GM18508 (cell line): ENCODE results near the gene DFFA.
"Not testable (repeated sequence)": the region's sequence is repeated elsewhere in the genome, so short reads cannot be mapped to it uniquely, and the experiment has no call there.

ENCODE experiments used
- ATAC-seq: cut with Tn5 transposase; IDR thresholded peaks from one replicate; pipeline ENCODE4 v1.9.1; 2021; ENCODE audit warnings: moderate number of reproducible peaks; ENCODE audit not compliant: insufficient read depth, unreplicated experiment

The DFFA gene

DNA sequence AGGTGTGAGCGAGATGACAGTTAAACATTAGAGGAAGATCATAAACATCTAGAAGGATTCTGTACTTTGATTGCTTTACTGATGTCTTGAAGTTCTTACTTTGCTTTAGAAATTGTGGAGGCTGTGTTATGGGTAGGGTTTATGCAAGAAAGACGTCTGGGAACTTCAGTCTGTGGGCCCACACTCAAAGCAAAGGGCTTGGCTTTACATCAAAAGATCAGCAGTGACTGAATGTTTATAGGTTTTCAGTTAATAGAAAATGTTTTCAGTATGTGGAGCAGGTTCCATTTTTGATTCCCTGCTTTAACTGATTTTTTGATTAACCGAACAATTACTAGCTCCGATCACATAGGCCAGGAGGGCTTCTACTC, 34.3 kb upstream of the DFFA start:
- no peak for ATAC-seq

DNA sequence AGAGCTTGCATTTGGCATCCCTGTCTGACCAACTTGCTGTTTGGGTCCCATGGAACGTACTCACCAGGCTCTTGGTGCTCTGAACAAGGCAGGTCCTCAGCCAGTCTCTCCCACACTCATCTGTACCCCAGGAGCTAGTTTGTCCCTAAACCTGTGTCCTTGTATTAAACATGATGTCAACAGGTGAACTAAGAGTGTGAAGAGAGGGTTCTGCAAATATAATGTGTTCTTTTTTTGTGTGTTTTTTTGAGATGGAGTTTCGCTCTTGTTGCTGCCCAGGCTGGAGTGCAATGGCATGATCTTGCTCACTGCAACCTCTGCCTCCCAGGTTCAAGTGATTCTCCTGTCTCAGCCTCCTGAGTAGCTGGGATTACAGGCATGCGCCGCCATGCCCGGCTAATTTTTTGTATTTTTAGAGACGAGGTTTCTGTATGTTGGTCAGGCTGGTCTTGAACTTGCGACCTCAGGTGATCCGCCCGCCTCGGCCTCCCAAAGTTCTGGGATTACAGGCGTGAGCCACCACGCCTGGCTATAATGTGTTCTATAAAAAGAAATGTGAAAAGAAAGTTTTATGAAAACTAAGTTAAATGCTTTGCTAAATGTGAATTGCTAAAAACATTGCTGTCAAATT, 33.8 kb upstream of the DFFA start:
- ATAC-seq, result not testable (repeated sequence)

DNA sequence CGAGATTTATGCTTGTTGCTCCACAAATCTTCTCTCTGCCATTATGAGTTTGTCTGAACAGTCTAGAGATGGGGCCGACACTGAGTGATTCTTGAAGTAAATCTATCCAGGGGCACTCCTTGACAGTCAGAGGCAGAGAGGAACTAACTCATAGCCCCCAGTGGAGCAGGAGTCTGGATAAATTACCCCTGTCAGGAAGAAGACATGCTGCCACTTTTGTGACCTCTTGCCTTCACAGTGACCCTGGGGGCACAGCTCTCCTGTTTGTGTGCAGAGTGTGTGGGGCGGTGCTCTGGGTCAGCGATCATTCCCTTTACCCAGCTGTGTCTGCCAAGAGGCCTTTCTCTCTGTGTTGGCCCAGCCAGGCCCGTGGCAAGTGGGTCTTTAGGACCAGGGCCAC, 31.9 kb upstream of the DFFA start:
- no peak for ATAC-seq

DNA sequence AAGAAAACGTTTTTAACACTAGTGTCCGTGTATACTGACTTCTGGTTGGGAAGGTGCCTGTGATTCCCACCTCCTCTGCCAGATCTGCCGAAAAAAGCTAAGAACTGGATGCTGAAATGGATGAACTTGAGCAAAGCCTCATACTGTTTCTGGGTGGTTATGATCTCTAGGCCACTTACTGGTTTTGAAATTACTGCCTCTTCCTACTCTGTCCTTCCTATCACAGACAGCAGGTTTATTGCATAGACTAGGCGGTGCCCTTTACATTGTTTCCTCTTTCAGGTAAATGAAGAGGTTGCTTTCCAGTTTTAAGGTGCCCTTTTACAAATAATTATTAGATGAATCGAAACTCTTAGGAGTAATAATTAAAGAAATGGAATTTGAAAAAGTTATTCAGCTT, 29.9 kb upstream of the DFFA start:
- ATAC-seq, result no peak

DNA sequence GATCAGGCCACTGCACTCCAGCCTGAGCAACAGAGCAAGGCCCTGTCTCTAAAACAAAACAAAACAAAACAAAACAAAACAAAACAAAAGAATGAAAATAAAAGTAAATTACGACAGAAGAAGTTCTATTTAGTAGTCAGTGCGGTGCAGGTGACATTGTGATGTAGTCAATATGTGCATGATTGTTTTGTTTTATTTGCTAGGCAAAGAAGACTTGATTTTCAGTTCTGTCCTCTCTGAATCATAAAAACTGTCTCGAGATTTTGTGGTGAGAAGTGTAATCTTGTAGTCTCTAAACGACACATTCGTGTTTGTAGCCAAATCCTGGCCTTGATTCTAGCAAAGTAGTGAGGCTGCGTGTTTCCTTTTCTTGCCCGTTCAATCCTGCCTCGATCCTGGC, 25.9 kb upstream of the DFFA start:
- ATAC-seq, result no peak

DNA sequence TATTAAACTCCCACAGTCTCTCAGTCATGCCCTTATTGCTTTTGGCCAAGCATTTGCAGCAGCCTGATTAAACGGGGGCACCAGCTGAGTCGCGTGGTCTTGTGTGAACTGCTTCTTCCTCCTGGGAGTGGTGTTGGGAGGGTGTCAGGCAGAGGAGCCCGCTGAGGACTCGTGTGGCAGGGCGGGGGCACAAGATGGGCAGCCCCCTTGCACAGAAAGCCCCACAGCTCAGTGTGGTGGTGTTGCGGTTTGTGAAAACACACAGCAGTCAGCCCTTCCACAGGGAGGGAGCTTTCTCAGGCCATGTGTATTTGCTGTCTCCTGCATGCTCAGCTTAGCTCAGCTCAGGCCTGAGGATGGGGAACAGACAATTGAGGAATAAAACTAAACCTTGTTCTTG, 24.8 kb upstream of the DFFA start:
- ATAC-seq, result no peak

DNA sequence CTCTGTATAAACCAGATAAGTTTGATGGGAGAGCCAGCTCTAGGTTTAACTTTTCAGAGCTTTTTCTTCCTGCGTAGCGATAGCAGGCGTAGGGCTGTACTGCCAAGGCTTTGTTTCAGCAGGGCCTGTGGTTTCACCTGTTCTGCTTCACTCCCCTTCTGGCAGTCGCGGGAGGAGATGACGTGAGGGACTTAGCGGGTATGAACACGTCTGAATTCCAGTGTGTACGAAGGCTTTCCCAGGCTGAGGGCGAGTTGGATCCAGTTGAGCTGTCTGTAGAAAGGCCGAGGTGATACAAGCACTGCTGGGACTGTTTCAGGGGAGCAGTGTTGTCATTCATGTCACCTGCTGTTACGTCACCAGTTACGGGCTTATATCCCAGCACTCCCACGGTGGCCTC, 23.6 kb upstream of the DFFA start:
- ATAC-seq, result no peak

DNA sequence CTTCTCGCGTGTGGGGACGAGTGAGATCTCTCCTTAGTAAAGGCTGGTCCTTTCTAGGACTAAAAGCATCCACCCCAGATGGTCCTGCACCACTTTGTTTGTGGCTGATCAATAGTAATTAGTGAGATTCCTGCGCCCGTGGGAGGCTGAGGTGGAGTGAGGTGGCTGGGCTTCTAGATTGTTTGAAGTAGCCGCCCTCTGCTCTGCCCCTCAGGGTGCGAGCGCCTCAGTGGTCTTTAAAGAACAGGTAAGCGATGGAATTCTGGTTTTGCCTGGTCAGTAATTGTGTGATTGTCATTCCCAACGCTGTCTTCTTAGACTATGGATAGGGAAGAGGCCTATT, 23.1 kb upstream of the DFFA start:
- no peak for ATAC-seq

DNA sequence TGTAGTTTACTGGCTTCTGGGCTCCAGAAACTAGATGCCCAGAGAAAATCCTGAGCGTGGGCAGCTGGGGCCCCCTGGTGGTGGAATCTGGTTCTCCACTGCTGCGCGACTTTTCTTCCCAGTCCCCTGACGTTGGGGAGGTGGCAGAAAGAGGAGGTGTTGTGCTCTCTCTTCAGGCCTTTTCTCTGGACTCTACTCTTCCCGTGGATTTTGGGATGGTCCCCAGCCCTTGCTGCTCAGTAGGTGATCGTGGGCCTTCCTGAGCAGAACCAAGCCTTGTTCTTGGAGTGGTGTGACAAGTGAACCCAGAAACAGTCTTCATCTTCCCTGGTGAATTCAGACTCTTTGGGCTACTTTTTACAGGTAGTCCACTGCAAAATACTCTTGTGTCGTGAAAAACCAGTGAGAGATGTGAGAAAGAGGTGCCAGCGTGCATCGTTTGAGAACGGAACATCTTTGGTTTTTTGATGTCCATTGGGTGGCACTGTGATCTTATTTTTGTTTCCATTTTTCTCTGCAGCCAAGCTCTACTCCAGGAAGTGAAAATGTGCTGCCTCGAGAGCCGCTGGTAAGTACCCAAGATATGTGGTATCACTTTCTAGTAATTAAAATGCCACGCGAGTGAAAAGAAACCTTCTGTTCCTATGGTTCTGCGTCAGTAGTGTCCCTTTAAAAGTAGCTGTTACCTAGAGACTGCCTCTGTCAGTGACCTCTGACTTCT, 22.6 kb upstream of the DFFA start:
- peak; percentile 69 for ATAC-seq

DNA sequence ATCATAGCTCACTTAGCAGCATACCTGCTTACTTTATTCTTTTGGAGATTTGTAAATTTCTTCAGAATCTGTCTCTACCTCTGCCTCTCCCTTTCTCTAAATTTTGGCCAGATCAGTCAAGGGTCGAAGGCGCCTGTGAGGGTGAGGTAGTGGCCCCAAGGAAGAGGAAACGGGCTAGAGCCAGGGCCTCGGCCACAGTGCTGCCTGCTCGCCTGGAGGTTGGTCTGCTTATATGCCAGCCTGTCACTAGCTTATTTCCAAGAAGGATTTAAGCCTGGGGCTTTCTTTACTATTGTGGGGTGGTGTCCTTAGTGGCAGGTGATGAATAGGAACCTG, 22.1 kb upstream of the DFFA start:
- no peak for ATAC-seq

DNA sequence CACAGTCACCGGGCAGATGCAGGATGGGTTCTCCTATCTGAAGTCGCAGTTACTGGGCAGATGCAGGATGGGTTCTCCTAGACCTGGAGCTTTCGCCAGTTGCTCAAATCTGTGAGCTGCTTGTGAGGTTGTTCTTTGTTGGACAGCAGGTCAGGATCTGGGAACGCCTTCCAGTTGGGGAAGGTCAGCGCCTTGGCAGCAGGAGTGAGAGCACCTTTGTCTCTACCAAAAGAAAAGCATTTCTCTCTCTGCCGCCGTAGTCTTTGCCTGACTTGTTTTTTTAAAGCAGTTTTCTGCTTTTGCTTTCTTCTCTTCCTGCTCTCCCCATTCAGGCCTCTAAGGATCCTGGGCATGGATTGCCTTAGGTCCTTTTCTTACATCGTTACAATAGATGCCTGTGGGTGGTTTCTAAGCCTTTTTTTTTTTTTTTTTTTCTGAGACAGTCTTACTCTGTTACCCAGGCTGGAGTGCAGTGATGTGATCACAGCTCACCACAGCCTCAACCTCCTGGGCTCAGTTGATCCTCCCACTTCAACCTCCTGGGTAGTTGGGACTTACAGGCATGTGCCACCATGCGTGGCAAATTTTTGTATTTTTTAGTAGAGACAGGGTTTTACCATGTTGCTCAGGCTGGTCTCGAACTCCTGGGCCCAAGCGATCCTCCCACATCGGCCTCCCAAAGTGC, 18.1 kb upstream of the DFFA start:
- ATAC-seq, result no peak

DNA sequence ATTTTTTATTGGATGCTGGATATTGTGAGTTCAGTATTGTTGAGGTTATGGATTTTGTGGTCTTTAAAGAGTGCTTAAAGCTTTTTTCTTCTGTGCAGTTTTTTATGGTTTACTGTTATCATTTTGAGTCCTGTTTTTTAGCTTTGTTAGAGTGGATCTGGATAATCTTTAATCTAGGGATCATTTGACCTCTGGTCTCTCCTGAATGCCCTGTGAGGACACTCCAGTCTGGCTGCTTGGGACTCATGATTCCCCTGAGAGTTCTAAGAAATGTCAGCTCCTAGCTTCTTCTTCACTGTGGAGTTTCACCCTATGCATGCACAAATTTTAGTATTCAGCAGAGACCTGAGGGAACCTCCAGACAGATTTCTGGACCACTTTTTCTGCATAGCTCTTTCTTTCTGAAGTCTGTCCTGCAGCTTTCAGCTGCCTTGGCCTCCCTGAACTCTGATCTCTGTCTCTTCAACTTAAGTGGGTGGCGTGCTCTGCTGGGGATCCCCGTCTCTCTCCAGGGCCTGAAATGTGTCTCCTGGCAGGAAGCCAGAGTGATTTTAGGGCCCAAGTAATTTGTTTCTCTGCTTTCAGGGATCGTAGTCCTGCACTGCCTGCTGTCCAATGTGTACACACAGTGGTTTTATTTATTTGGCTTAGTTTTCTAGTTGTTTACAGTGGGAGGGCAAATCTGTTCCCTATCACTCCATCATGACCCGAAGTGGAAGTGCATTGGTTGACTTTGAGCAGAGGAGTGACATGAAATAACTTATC, 17.1 kb upstream of the DFFA start:
- no peak for ATAC-seq

DNA sequence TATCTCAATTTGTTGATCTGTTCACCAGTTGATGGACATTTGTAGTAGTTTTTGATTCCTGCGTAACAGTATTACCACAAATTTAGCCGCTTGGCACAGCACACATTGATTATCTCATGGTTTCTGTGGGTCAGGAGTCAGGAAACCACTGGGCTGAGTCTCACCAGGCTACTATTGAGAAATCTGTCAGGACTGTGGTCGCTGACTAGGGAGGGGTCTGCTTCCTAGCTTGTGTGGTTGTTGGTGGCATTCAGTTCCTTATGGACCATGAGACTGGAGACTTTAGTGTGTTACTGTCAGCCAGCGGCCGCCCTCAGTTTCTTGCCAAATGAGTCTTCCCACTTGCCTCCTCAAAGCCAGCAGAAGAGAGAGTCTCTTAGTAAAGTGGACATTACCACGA, 12.2 kb upstream of the DFFA start:
- ATAC-seq, result no peak

DNA sequence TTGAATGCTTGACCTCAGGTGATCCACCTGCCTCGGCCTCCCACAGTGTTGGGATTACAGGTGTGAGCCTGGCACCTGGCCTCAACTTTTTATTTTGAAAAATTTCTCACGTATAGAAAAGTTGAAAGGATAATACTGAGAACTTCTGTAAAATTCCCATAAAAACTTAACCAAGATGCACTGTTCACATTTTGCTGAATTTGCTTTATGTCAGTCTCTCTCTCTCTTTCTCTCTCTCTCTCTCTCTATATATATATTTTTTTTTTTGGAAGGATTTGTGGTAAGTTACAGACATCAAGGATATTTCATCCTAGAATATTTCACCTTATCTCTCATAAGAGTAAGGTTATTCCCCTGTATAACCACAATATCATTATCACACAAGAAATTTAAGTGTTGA, 8.3 kb upstream of the DFFA start:
- no peak for ATAC-seq

DNA sequence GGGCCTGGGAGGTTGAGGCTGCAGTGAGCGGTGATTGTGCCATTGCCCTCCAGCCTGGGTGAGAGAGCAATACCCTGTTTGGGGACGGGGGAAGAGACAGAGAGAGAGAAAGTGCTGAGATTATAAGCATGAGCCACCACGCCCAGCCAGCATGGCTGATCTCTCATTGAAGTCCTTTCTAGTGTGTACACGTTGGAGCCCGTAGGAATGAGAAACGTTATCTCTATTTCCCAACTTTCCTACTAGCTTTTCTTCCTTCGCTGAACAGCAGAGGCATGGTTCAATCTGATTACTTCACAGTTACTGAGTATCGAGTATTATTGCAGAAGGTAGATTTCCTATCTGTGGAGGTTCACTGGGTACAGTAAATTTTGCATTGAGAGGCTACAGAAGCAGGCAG, 7.0 kb upstream of the DFFA start:
- no peak for ATAC-seq

DNA sequence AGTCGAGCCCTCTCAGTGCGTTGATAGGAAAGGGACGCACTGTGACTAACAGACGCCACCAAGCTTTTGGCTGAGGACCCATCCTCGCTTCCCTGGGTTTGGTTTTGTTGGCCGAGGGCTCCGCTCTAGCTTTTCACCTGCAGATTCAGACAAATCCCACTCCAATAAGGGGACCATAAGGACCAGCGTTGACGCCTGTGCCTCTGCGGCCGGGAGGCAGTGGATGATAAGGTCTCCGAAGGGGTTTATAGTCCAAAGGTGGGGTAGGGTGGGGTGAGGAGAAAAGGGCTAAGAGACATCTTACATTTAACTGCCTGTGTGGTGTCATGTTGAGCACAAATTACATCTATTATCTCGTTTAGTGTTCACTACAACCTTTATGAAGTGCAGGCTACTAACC, 3.2 kb upstream of the DFFA start:
- no peak for ATAC-seq

DNA sequence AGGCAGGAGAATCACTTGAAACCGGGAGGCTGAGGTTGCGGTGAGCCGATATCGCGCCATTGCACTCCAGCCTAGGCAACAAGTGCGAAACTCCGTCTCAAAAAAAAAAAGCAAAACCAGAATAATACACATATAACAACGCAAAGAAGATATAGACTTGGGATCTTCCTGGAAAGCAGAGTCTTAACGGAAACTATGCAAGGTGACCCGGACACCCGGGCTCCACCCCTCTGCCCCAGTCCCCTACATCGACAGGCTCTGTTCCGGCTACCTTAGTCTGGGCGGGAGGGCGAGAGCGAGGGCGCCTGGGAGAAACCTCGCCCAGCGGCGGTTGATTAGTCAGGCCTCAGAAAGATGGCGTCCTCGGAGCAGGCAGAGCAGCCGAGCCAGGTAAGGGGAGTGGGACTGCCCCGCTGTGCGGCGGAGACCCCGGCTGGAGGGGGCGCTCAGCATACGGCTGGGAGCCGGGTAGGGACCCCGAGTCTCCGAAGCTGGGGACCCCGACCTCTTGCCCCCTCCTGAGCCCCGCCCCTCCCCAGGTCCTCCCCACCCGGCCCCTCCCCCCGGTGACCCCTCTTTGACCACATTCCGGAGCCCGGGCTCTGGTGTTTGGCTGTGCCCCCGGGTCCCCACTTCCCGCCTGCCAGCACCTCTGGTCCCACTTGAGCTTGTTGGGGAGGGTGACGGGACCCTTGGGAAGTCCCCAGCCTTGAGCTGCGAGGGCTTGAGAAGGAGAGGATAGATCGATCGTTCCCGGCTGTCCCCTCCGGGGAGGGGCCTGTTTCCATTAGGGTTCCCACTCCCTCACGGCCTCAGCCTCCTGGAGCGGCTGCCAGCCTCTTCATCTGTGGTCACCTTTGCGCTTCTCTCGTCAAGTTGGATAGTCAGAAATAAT, 2.5 kb upstream of the DFFA start, which contains the start of gene PEX14:
Gene PEX14 (plus strand): TSS at position 338 of the 895 bp plus-strand sequence. CDS start 17 bp downstream, at position 355.
- peak; percentile 39 for ATAC-seq

DNA sequence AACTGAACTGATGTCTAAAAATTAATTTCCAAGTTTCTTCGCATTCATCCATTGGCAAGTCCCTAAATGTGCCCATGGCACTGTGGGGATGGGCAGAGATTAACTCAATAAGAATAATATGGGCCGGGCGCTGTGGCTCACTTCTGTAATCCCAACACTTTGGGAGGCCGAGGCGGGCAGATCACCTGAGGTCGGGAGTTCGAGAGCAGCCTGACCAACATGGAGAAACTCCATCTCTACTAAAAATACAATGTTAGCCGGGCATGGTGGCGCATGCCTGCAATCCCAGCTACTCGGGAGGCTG, 1.9 kb upstream of the DFFA start:
- ATAC-seq, result not testable (repeated sequence)

DNA sequence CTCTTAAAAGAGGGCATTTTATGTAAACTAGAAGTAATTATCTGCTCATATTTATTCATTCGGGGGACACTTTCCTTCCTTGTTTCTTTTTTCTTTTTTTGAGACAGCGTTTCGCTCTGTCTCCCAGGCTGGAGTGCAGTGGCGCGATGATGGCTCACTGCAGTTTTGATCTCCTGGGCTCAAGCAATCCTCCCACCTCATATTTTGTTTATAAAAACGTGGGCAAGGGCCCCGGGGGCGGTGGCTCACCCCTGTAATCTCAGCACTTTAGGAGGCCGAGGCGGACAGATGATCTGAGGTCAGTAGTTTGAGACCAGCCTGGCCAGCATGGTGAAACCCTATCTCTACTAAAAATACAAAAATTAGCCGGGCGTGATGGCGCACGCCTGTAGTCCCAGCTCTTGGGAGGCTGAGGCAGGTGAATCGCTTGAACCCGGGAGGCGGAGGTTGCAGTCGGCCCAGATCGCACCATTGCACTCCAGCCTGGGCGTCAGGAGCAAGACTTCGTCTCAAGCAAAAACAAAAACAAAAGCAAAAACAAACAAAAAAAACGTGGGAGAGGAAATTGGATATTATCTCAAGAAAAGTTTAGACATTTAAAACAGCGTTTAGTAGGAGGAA, 926 bp upstream of the DFFA start:
- no peak for ATAC-seq
